Thyroid gland (tissue), 4 donors: ENCODE results near the gene SLC37A2.

ENCODE experiments used
- POLR2A ChIP-seq, 2 donors: fragments of 450-650 bp; IDR thresholded peaks; one replicate each; pipeline ENCODE4 v1.6.1; 2017; ENCODE audit warnings: antibody characterized with exemption in 2 of 2, mild to moderate bottlenecking in 2 of 2, moderate library complexity in 1 of 2
- TF ChIP-seq, protein P1 (sequence below), 6 experiments: fragments of 200-600 bp in 3 of 6; fragments of 450-650 bp in 3 of 6; sonication (generic) in 3 of 6; IDR thresholded peaks; one replicate each; pipeline ENCODE4 v1.5.1; 2016 to 2019; ENCODE audit warnings: antibody characterized with exemption in 6 of 6, mild to moderate bottlenecking in 2 of 6, inconsistent platforms in 1 of 6, moderate library complexity in 1 of 6

DNA sequence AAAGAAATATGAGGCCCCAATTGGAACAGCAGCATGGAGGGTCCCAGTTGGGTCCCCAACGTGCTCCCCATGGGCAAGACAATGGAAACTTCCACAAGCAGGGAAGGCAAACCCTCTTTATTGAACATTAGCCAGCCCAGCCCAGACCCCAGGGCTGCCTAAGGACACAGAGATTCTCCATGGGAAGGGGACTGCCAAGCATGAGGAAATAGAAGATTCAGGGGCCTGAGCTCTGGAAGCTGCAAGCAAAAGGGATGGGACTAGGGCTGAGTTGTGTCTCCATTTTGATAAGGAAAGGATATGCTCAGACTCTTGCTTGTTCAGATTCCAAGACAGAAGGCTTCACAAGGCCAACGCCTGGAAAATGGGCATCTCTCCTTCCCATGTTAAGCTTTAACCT, 25.0 kb downstream of the SLC37A2 start:
- TF ChIP-seq, protein P1, sequence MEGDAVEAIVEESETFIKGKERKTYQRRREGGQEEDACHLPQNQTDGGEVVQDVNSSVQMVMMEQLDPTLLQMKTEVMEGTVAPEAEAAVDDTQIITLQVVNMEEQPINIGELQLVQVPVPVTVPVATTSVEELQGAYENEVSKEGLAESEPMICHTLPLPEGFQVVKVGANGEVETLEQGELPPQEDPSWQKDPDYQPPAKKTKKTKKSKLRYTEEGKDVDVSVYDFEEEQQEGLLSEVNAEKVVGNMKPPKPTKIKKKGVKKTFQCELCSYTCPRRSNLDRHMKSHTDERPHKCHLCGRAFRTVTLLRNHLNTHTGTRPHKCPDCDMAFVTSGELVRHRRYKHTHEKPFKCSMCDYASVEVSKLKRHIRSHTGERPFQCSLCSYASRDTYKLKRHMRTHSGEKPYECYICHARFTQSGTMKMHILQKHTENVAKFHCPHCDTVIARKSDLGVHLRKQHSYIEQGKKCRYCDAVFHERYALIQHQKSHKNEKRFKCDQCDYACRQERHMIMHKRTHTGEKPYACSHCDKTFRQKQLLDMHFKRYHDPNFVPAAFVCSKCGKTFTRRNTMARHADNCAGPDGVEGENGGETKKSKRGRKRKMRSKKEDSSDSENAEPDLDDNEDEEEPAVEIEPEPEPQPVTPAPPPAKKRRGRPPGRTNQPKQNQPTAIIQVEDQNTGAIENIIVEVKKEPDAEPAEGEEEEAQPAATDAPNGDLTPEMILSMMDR (IDR thresholded peaks at IDR 0.05): no peak
- TF ChIP-seq POLR2A (IDR thresholded peaks at IDR 0.05): no peak
